ENCODE measurements around the gene ST7L. TPM values are rescaled to one million over a fixed set of nuclear protein-coding genes. Genes with fewer than 3 reads are reported as not detected.

The ST7L gene
- total RNA-seq, 1 experiment from 2014 or later = 17.5 TPM

DNA sequence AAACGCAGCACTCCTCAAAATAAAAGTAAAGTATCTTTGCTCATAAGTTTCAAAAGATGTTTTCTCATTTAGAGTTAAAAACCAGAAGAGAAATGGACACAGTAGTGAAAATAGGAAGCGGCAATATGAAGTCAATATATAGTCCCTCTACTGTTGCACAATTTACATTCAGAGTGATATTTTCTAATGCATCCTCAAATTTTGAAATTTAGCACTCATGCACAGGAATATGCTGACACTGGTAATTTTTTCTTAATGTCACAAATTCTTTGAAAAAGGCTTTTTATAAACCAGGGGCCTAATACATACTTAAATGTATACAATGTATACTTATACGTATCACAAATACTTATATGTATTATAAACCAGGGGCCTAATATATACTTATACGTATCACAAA is 19.5 kb downstream of the ST7L start:
- intact Hi-C loops (cut with micrococcal nuclease) = loop anchor here (5.0 kb wide), 1 partner anchor 57 kb away; no protein-coding TSS in a partner anchor
- ChIA-PET POLR2A (ENCODE audit: unreplicated experiment) (no interaction called here), CTCF (no interaction called here)
- Histone ChIP-seq H4K20me1 (ENCODE audit: low read length) (no peaks in the 10 kb centered on the region), H3K9me3 (ENCODE audit: low read length) (no peaks in the 10 kb centered on the region), H3K4me2 (ENCODE audit: low read length) (no peak overlapping the region), H3K9ac (ENCODE audit: low read length) (no peak overlapping the region), H3K27me3 (ENCODE audit: low read length) (no peaks in the 10 kb centered on the region), H2AFZ (ENCODE audit: low read length) (no peak overlapping the region), H3K36me3 (ENCODE audit: low read depth, low read length) (peaks cover 18% of the 10 kb centered on the region), H3F3A (ENCODE audit: low read length, unreplicated experiment) (no peaks in the 10 kb centered on the region), H3K27ac (ENCODE audit: low read length) (no peak overlapping the region), H3K4me3 (ENCODE audit: low read length) (no peak overlapping the region), H3K9me2 (replicated peaks; ENCODE audit: low read length) (no peaks in the 10 kb centered on the region), H3K79me2 (ENCODE audit: low read length) (no peaks in the 10 kb centered on the region), H3K4me1 (ENCODE audit: insufficient read depth, low read length) (no peaks in the 10 kb centered on the region)
- TF ChIP-seq EZH2phosphoT487 (IDR thresholded peaks at IDR 0.05; ENCODE audit: borderline replicate concordance, low read length) (no peak), EZH2 (IDR thresholded peaks at IDR 0.05; ENCODE audit: low read length, unreplicated experiment) (no peak)
- TF ChIP-seq, protein P1, sequence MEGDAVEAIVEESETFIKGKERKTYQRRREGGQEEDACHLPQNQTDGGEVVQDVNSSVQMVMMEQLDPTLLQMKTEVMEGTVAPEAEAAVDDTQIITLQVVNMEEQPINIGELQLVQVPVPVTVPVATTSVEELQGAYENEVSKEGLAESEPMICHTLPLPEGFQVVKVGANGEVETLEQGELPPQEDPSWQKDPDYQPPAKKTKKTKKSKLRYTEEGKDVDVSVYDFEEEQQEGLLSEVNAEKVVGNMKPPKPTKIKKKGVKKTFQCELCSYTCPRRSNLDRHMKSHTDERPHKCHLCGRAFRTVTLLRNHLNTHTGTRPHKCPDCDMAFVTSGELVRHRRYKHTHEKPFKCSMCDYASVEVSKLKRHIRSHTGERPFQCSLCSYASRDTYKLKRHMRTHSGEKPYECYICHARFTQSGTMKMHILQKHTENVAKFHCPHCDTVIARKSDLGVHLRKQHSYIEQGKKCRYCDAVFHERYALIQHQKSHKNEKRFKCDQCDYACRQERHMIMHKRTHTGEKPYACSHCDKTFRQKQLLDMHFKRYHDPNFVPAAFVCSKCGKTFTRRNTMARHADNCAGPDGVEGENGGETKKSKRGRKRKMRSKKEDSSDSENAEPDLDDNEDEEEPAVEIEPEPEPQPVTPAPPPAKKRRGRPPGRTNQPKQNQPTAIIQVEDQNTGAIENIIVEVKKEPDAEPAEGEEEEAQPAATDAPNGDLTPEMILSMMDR (conservative IDR thresholded peaks at IDR 0.05; ENCODE audit: low read depth, low read length) = no peak
- no peak for DNase-seq
- BruUV-seq (replicated peaks) = no TSS peak
- ATAC-seq = no peak

DNA sequence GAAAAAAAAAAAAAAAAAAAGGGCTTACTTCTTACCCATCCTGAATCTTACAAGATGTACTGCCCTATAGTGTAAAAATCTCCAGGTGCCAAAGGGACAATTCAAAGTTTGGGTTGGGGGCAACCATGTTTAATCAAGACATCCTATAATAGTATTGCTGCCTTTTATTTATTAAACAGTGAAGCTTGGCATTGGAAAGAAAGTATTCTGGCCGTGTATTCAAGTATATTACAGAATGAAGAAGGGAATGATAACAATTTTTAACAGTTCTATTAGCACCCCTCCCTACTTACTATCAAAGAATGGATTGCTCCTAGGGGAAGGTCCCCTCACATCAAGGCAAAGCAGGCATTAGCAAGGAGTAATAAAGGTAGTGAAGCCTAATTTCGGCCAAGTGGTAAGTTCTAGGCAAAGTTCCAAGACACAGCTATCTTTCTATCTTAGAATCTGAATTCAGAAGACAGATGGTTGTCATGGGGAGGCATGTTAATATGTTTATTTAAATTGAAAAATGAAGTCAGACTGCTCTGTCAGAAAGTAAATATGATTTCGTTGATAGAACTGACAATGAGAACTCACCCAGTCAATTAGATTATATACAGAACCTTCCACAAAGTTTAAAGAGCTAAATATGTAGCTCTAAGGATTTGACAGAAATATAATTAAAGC is 24.6 kb downstream of the ST7L start:
- Histone ChIP-seq H3K9me2 (replicated peaks; ENCODE audit: low read length) (no peaks in the 10 kb centered on the region), H3K9ac (ENCODE audit: low read length) (no peak overlapping the region), H3K9me3 (ENCODE audit: low read length) (no peaks in the 10 kb centered on the region), H3K27me3 (ENCODE audit: low read length) (no peaks in the 10 kb centered on the region), H3K79me2 (ENCODE audit: low read length) (no peaks in the 10 kb centered on the region), H3K27ac (ENCODE audit: low read length) (no peak overlapping the region), H2AFZ (ENCODE audit: low read length) (no peak overlapping the region), H4K20me1 (ENCODE audit: low read length) (no peaks in the 10 kb centered on the region), H3K36me3 (ENCODE audit: low read depth, low read length) (peaks cover 28% of the 10 kb centered on the region), H3K4me1 (ENCODE audit: insufficient read depth, low read length) (no peaks in the 10 kb centered on the region), H3F3A (ENCODE audit: low read length, unreplicated experiment) (no peaks in the 10 kb centered on the region), H3K4me3 (ENCODE audit: low read length) (no peak overlapping the region), H3K4me2 (ENCODE audit: low read length) (no peak overlapping the region)
- ChIA-PET CTCF (interaction anchor here (0.6 kb wide), 1 partner anchor 121 kb away, joined by 3 read pairs; the partner anchor contains the start of gene PPM1J), POLR2A (ENCODE audit: unreplicated experiment) (interaction anchor here (0.5 kb wide), 1 partner anchor 200 kb away, joined by 4 read pairs; no protein-coding TSS in a partner anchor)
- intact Hi-C loops (cut with micrococcal nuclease) = no loop called here
- TF ChIP-seq EZH2phosphoT487 (IDR thresholded peaks at IDR 0.05; ENCODE audit: borderline replicate concordance, low read length) = no peak
- TF ChIP-seq, protein P1 (conservative IDR thresholded peaks at IDR 0.05; ENCODE audit: low read depth, low read length) = no peak
- TF ChIP-seq EZH2 (IDR thresholded peaks at IDR 0.05; ENCODE audit: low read length, unreplicated experiment) = no peak
- BruUV-seq (replicated peaks) = no TSS peak
- DNase-seq (peak; percentile 51), ATAC-seq (peak; percentile 40)

DNA sequence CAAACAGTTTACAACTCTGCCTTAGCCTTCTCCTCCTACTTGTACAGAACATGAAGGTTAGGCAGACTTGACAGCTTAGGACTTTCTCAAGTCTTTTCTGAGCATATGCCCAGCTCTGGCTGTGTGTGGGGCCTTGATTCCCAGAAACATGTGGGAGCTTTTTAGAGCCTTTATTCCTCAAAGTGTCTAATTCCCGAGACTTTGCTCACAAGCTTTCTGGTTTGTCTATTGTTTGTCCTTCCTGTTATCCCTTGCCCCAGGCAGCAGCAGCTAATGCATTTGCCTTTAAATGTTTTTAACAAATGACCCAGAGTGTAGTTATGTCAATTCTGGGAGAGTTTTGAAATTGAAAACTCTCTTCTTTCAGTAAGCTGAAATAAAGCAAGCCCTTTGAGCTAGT is 29.2 kb downstream of the ST7L start:
- Histone ChIP-seq H3K4me1 (ENCODE audit: insufficient read depth, low read length) (no peaks in the 10 kb centered on the region), H2AFZ (ENCODE audit: low read length) (no peak overlapping the region), H4K20me1 (ENCODE audit: low read length) (no peaks in the 10 kb centered on the region), H3K36me3 (ENCODE audit: low read depth, low read length) (peaks cover 37% of the 10 kb centered on the region), H3K79me2 (ENCODE audit: low read length) (no peaks in the 10 kb centered on the region), H3K4me3 (ENCODE audit: low read length) (no peak overlapping the region), H3K9me3 (ENCODE audit: low read length) (peaks cover 12% of the 10 kb centered on the region), H3K27ac (ENCODE audit: low read length) (no peak overlapping the region), H3K9ac (ENCODE audit: low read length) (no peak overlapping the region), H3K4me2 (ENCODE audit: low read length) (no peak overlapping the region), H3F3A (ENCODE audit: low read length, unreplicated experiment) (no peaks in the 10 kb centered on the region), H3K9me2 (replicated peaks; ENCODE audit: low read length) (no peaks in the 10 kb centered on the region), H3K27me3 (ENCODE audit: low read length) (no peaks in the 10 kb centered on the region)
- no TSS peak for BruUV-seq (replicated peaks)
- no peak for ATAC-seq
- intact Hi-C loops (cut with micrococcal nuclease) = no loop called here
- DNase-seq = no peak
- CTCF ChIA-PET = no interaction called here
- TF ChIP-seq EZH2phosphoT487 (IDR thresholded peaks at IDR 0.05; ENCODE audit: borderline replicate concordance, low read length) (no peak), EZH2 (IDR thresholded peaks at IDR 0.05; ENCODE audit: low read length, unreplicated experiment) (no peak)
- TF ChIP-seq, protein P1 (conservative IDR thresholded peaks at IDR 0.05; ENCODE audit: low read depth, low read length) = no peak
- POLR2A ChIA-PET (ENCODE audit: unreplicated experiment) = no interaction called here

All from PC-3 (cell line).